A549 treated with dexamethasone at 1 μM for 4 hours (cell line): ENCODE measurements around the gene WDR59. TPM values are rescaled to one million over a fixed set of nuclear protein-coding genes. Genes with fewer than 3 reads are reported as not detected.

Source experiments
- total RNA-seq: library from RNA; stranded (reverse); fragments of 200-300 nt; extraction: Qiagen RNA extraction; gene quantifications from 5 replicates; pipeline ENCODE4 v1.2.3, GENCODE V29; 2022

Gene WDR59
- total RNA-seq = 17.2 to 27.1 TPM (median 25.0 TPM) in 5 replicates

GRCh38 chr16:74984529-74985296 lies at the start of gene WDR59:
TSS of gene WDR59 (minus strand) at chr16:74985123. CDS start at chr16:74985017, 106 bp downstream.

GRCh38 chr16:74998481-74999218 lies 13.7 kb upstream of the WDR59 start, which contains the start of gene ZNRF1:
TSS of gene ZNRF1 (plus strand) at chr16:74999024. CDS start at chr16:74999672, 648 bp downstream.

Other genes with a start within 250 kb of the WDR59 start
- gene FA2H, start 210.3 kb downstream of the WDR59 start, total RNA-seq = 33.9 to 39.3 TPM (median 36.9 TPM) in 5 replicates
- 17.4 to 25.6 TPM (median 24.1 TPM) in 5 replicates for gene ZNRF1, start 13.9 kb upstream of the WDR59 start, total RNA-seq
- gene LDHD, start 131.7 kb upstream of the WDR59 start, total RNA-seq = 0.46 to 0.88 TPM (median 0.64 TPM) in 5 replicates
- 11.2 to 13.1 TPM (median 12.3 TPM) in 5 replicates for gene ZFP1, start 163.4 kb upstream of the WDR59 start, total RNA-seq
- gene CTRB2, start 222.0 kb upstream of the WDR59 start, total RNA-seq = 0.07 TPM in 1 of 5 replicates, not detected in the others
- gene CTRB1, start 233.9 kb upstream of the WDR59 start, total RNA-seq = 0.18 TPM in 1 of 5 replicates, not detected in the others